ENCODE data around the gene OR4K2. TPM values are rescaled to one million over a fixed set of nuclear protein-coding genes. Genes with fewer than 3 reads are reported as not detected.
"Not testable (repeated sequence)": the region's sequence is repeated elsewhere in the genome, so short reads cannot be mapped to it uniquely, and the experiment has no call there.

OR4K2 gene, protein sequence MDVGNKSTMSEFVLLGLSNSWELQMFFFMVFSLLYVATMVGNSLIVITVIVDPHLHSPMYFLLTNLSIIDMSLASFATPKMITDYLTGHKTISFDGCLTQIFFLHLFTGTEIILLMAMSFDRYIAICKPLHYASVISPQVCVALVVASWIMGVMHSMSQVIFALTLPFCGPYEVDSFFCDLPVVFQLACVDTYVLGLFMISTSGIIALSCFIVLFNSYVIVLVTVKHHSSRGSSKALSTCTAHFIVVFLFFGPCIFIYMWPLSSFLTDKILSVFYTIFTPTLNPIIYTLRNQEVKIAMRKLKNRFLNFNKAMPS
- not detected for total RNA-seq
- polyA plus RNA-seq = not detected
- long read RNA-seq, donor 1 = 0 reads
- long read RNA-seq, donor 2 = 0 reads

DNA sequence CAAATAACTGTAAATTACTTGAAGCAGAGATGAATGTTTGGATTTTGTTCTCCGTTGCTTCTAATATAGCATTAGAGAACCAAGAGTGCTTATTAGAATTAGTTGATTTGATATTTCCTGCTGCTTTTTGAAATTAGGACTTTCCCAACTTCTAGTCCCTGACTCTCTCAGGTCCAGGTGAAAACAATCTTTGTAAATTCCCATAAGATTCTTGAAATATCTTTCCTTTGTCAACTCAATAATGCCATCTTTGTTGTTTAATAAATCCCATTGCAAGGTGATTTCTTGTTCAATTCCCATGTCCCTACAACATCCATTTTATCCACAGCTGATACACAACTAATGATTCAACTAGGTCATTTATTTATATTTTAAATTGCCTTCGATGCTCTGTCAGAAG lies at the start of gene OR4K2:
Gene OR4K2, plus strand, starts transcription at position 301 of the 400 bp plus-strand sequence. CDS start 1,126 bp downstream, outside the sequence.
- no peak within 1 kb of the TSS for H3K4me3 ChIP-seq
- DNase-seq = no peak
- no peaks in the 10 kb centered on the region for H3K36me3 ChIP-seq
- WGBS, 5 donors = 48 to 60% (median 57%) methylated on average over 2 of the region's 2 CpGs
- H3K9me3 ChIP-seq = peaks cover 0 to 4% (median 0%) of the 10 kb centered on the region in 8 donors
- no peak within 1 kb of the TSS for H3K27ac ChIP-seq
- intact Hi-C loops (cut with DNase I; ENCODE audit: low total_unique reads) = no loop called here
- H3K27me3 ChIP-seq (replicated peaks in 1 of 7) = no peaks in the 10 kb centered on the region
- no peaks in the 10 kb centered on the region for H3K4me1 ChIP-seq
- TF ChIP-seq POLR2AphosphoS5 (IDR thresholded peaks at IDR 0.05) (no peak), POLR2A (IDR thresholded peaks at IDR 0.05) (no peak)
- TF ChIP-seq, protein P1, sequence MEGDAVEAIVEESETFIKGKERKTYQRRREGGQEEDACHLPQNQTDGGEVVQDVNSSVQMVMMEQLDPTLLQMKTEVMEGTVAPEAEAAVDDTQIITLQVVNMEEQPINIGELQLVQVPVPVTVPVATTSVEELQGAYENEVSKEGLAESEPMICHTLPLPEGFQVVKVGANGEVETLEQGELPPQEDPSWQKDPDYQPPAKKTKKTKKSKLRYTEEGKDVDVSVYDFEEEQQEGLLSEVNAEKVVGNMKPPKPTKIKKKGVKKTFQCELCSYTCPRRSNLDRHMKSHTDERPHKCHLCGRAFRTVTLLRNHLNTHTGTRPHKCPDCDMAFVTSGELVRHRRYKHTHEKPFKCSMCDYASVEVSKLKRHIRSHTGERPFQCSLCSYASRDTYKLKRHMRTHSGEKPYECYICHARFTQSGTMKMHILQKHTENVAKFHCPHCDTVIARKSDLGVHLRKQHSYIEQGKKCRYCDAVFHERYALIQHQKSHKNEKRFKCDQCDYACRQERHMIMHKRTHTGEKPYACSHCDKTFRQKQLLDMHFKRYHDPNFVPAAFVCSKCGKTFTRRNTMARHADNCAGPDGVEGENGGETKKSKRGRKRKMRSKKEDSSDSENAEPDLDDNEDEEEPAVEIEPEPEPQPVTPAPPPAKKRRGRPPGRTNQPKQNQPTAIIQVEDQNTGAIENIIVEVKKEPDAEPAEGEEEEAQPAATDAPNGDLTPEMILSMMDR (IDR thresholded peaks at IDR 0.05 in 8 of 11, conservative IDR thresholded peaks at IDR 0.05 in 3 of 11) = no peak

DNA sequence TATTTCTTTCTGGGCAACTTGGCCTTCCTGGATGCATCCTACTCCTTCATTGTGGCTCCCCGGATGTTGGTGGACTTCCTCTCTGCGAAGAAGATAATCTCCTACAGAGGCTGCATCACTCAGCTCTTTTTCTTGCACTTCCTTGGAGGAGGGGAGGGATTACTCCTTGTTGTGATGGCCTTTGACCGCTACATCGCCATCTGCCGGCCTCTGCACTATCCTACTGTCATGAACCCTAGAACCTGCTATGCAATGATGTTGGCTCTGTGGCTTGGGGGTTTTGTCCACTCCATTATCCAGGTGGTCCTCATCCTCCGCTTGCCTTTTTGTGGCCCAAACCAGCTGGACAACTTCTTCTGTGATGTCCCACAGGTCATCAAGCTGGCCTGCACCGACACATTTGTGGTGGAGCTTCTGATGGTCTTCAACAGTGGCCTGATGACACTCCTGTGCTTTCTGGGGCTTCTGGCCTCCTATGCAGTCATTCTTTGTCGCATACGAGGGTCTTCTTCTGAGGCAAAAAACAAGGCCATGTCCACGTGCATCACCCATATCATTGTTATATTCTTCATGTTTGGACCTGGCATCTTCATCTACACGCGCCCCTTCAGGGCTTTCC lies 47.2 kb upstream of the OR4K2 start:
- H3K27ac ChIP-seq = not testable (repeated sequence)
- 59 to 70% (median 62%) methylated on average over 12 of the region's 12 CpGs for WGBS, 5 donors
- DNase-seq = peak; percentile 54

DNA sequence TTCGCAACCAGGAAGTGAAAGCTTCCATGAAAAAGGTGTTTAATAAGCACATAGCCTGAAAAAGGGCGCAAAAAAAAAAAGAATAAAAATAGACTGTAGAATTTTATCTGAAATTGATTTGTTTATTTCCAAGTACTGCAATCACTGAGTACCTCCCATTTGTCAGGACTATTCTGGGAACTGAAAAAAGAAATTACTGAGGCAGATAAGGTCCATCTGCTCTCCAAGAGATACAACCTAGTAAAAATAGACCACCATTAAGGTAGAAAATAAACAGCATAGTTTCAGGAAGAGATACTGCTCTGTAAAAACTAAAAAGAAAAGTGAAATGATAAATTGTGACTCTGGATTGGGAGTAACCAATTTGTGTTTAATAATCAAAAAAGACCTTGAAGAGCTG lies 46.6 kb upstream of the OR4K2 start:
- WGBS, 5 donors = 80 to 89% (median 80%) methylated on average over 2 of the region's 2 CpGs
- no peaks in the 10 kb centered on the region for H3K36me3 ChIP-seq
- peaks cover 0 to 3% (median 0%) of the 10 kb centered on the region in 8 donors for H3K9me3 ChIP-seq
- intact Hi-C loops (cut with DNase I; ENCODE audit: low total_unique reads) = no loop called here
- no peaks in the 10 kb centered on the region for H3K4me1 ChIP-seq
- H3K4me3 ChIP-seq = no peak overlapping the region
- TF ChIP-seq, protein P1 (IDR thresholded peaks at IDR 0.05 in 8 of 11, conservative IDR thresholded peaks at IDR 0.05 in 3 of 11) = no peak
- no peak for TF ChIP-seq POLR2A (IDR thresholded peaks at IDR 0.05)
- no peak for TF ChIP-seq POLR2AphosphoS5 (IDR thresholded peaks at IDR 0.05)
- no peak for DNase-seq
- no peaks in the 10 kb centered on the region for H3K27me3 ChIP-seq (replicated peaks in 1 of 7)
- H3K27ac ChIP-seq = no peak overlapping the region

More for the DNA sequence above, 47.2 kb upstream of the OR4K2 start:
- H3K4me3 ChIP-seq; intact Hi-C loops (cut with DNase I; ENCODE audit: low total_unique reads); H3K4me1 ChIP-seq; H3K36me3 ChIP-seq; H3K27me3 ChIP-seq (replicated peaks in 1 of 7); H3K9me3 ChIP-seq: not testable (repeated sequence)

DNA sequence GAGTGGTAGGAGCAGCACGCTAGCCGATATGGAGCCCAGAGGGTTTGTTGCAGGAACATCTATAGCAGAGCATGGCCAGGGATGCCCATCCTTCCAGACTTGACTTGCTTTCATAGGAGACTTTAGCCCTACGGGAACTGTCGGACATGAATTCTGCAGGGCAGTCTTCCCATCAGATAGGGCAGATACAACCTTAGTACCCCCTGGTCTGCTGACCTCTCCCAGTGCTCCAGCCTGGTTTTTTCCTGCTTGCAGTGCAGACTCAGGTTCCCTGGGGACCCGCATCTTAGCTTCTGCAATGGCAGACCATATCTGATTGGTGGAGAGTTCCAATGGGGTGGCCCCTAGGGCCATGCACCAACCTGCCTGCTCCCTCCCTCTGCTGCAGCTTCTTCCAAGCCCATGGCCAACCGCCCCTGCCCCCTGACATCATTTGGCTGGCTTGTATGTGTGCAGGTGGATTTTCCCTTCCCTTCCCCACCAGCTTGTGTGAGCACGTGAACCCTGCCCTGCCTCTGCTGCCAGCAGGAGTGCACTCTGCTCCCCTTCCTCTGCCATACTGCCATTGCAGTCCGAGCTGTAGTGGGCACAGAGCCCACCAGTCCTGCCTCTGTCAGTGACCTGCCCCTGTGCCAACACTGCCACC lies 40.6 kb upstream of the OR4K2 start:
- H3K36me3 ChIP-seq; H3K4me1 ChIP-seq; H3K4me3 ChIP-seq; intact Hi-C loops (cut with DNase I; ENCODE audit: low total_unique reads); H3K27ac ChIP-seq; H3K27me3 ChIP-seq (replicated peaks in 1 of 7): not testable (repeated sequence)
- DNase-seq = peak; percentile 56
- peaks cover 0 to 51% (median 37%) of the 10 kb centered on the region in 8 donors for H3K9me3 ChIP-seq
- 69 to 83% (median 80%) methylated on average over 8 of the region's 8 CpGs for WGBS, 5 donors

DNA sequence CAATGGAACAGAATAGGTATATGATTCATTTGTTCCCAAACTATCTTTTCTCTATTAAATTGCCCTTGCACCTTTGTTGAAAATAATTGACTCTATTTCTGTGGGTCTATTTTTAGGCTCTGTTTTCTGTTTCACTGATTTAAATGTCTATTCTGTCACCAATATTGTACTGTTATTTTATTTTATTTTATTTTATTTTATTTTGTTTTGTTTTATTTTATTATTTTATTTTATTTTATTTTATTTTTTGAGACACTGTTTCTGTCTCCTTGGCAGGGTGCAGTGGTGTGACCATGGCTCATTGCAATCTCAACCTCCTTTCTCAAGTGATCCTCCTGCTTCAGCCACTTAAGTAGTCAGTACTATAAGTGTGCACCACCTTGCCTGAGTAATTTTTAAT lies 36.5 kb upstream of the OR4K2 start:
- Histone ChIP-seq H3K4me3 (no peak overlapping the region), H3K4me1 (no peaks in the 10 kb centered on the region), H3K9me3 (peaks cover 0 to 64% (median 43%) of the 10 kb centered on the region in 8 donors), H3K36me3 (no peaks in the 10 kb centered on the region), H3K27me3 (replicated peaks in 1 of 7) (no peaks in the 10 kb centered on the region), H3K27ac (no peak overlapping the region)
- TF ChIP-seq POLR2A (IDR thresholded peaks at IDR 0.05) (no peak), POLR2AphosphoS5 (IDR thresholded peaks at IDR 0.05) (no peak)
- TF ChIP-seq, protein P1 (IDR thresholded peaks at IDR 0.05 in 8 of 11, conservative IDR thresholded peaks at IDR 0.05 in 3 of 11) = no peak
- intact Hi-C loops (cut with DNase I; ENCODE audit: low total_unique reads) = no loop called here
- no peak for DNase-seq

Measured in spleen (tissue), 13 donors.